ENCODE results near the gene TMEM154.
"Not testable (repeated sequence)": the region's sequence is repeated elsewhere in the genome, so short reads cannot be mapped to it uniquely, and the experiment has no call there.

GRCh38 chr4:152664067-152664378 is 15.8 kb downstream of the TMEM154 start:
- TF ChIP-seq, protein P1, sequence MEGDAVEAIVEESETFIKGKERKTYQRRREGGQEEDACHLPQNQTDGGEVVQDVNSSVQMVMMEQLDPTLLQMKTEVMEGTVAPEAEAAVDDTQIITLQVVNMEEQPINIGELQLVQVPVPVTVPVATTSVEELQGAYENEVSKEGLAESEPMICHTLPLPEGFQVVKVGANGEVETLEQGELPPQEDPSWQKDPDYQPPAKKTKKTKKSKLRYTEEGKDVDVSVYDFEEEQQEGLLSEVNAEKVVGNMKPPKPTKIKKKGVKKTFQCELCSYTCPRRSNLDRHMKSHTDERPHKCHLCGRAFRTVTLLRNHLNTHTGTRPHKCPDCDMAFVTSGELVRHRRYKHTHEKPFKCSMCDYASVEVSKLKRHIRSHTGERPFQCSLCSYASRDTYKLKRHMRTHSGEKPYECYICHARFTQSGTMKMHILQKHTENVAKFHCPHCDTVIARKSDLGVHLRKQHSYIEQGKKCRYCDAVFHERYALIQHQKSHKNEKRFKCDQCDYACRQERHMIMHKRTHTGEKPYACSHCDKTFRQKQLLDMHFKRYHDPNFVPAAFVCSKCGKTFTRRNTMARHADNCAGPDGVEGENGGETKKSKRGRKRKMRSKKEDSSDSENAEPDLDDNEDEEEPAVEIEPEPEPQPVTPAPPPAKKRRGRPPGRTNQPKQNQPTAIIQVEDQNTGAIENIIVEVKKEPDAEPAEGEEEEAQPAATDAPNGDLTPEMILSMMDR (IDR thresholded peaks at IDR 0.05), result not testable (repeated sequence)
- TF ChIP-seq POLR2A, POLR2AphosphoS5, EP300 (IDR thresholded peaks at IDR 0.05): not testable (repeated sequence)
